ENCODE measurements around the gene LOXL3. TPM values are rescaled to one million over a fixed set of nuclear protein-coding genes. Genes with fewer than 3 reads are reported as not detected.

The LOXL3 gene
- total RNA-seq, 1 donor from 2014 or later, result 8.1 TPM

GRCh38 chr2:74507926-74508520, 45.7 kb downstream of the LOXL3 start:
- Histone ChIP-seq H3K9me3 (no peaks in the 10 kb centered on the region), H3K4me1 (peaks cover 32% of the 10 kb centered on the region), H3K36me3 (peaks cover 14% of the 10 kb centered on the region), H3K4me3 (peak overlapping the region; percentile 84), H3K27me3 (peaks cover 27% of the 10 kb centered on the region), H3K27ac (peak overlapping the region; percentile 99)
- DNase-seq (peak; percentile 69), ATAC-seq (peak; percentile 1)
- no peak for TF ChIP-seq CTCF (IDR thresholded peaks at IDR 0.05)
- intact Hi-C loops (cut with DNase I), result no loop called here

GRCh38 chr2:74507145-74507925, 46.4 kb downstream of the LOXL3 start, which contains the start of gene PCGF1:
PCGF1 (minus strand) TSS chr2:74507695; CDS start chr2:74507668, 27 bp downstream.
- peak; percentile 100 for DNase-seq

GRCh38 chr2:74505448-74506246, 48.1 kb downstream of the LOXL3 start:
- Histone ChIP-seq H3K36me3 (peaks cover 14% of the 10 kb centered on the region), H3K27ac (peak overlapping the region; percentile 11), H3K27me3 (peaks cover 8% of the 10 kb centered on the region), H3K4me1 (peaks cover 39% of the 10 kb centered on the region), H3K9me3 (no peaks in the 10 kb centered on the region), H3K4me3 (peak overlapping the region; percentile 84)
- TF ChIP-seq CTCF (IDR thresholded peaks at IDR 0.05), result no peak
- no peak for DNase-seq
- intact Hi-C loops (cut with DNase I), result no loop called here
- ATAC-seq, result no peak

More at GRCh38 chr2:74507145-74507925, 46.4 kb downstream of the LOXL3 start, which contains the start of gene PCGF1:
- intact Hi-C loops (cut with DNase I), result no loop called here
- Histone ChIP-seq H3K4me3 (peak within 1 kb of the TSS; percentile 84), H3K9me3 (no peaks in the 10 kb centered on the region), H3K27me3 (peaks cover 20% of the 10 kb centered on the region), H3K36me3 (peaks cover 14% of the 10 kb centered on the region), H3K27ac (peak within 1 kb of the TSS; percentile 99), H3K4me1 (peaks cover 35% of the 10 kb centered on the region)
- TF ChIP-seq CTCF (IDR thresholded peaks at IDR 0.05), result peak; percentile 40
- peak; percentile 93 for ATAC-seq

GRCh38 chr2:74504591-74504990, 49.2 kb downstream of the LOXL3 start:
- peaks cover 15% of the 10 kb centered on the region for H3K27me3 ChIP-seq

More at GRCh38 chr2:74504591-74504990, 49.2 kb downstream of the LOXL3 start:
- Histone ChIP-seq H3K27ac (no peak overlapping the region), H3K4me3 (no peak overlapping the region), H3K9me3 (no peaks in the 10 kb centered on the region), H3K4me1 (peaks cover 42% of the 10 kb centered on the region), H3K36me3 (peaks cover 14% of the 10 kb centered on the region)
- intact Hi-C loops (cut with DNase I), result no loop called here
- no peak for TF ChIP-seq CTCF (IDR thresholded peaks at IDR 0.05)
- ATAC-seq (no peak), DNase-seq (no peak)
